GM12873 (cell line): ENCODE results near the gene C20orf204.

Source experiments
- TF ChIP-seq, protein P1 (sequence below): IDR thresholded peaks from 2 replicates; pipeline ENCODE4 v1.5.1; 2012; ENCODE audit warnings: low read depth, mild to moderate bottlenecking, moderate library complexity, low read length, control low read depth; ENCODE audit not compliant: insufficient read depth; ENCODE audit errors: missing control alignments

C20orf204 gene

DNA sequence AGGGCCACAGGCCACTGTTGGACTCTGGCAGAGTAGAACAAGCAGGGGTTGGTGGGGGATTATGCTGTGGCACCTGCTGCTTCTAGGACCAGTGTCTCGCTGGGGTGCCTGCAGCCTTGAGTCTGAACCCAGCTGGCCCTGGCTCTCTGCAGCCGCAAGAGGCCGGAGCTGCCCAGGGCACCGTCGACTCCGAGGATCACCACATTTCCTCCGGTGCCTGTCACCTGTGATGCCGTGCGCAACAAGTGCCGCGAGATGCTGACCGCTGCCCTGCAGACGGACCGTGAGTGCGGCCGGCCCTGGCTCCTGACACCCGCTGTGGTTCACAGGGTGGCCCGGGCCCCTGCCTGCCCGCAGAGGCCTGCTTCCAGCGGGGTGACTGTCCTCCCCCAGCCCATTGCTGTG lies 33.2 kb downstream of the C20orf204 start:
- TF ChIP-seq, protein P1, sequence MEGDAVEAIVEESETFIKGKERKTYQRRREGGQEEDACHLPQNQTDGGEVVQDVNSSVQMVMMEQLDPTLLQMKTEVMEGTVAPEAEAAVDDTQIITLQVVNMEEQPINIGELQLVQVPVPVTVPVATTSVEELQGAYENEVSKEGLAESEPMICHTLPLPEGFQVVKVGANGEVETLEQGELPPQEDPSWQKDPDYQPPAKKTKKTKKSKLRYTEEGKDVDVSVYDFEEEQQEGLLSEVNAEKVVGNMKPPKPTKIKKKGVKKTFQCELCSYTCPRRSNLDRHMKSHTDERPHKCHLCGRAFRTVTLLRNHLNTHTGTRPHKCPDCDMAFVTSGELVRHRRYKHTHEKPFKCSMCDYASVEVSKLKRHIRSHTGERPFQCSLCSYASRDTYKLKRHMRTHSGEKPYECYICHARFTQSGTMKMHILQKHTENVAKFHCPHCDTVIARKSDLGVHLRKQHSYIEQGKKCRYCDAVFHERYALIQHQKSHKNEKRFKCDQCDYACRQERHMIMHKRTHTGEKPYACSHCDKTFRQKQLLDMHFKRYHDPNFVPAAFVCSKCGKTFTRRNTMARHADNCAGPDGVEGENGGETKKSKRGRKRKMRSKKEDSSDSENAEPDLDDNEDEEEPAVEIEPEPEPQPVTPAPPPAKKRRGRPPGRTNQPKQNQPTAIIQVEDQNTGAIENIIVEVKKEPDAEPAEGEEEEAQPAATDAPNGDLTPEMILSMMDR, result no peak

DNA sequence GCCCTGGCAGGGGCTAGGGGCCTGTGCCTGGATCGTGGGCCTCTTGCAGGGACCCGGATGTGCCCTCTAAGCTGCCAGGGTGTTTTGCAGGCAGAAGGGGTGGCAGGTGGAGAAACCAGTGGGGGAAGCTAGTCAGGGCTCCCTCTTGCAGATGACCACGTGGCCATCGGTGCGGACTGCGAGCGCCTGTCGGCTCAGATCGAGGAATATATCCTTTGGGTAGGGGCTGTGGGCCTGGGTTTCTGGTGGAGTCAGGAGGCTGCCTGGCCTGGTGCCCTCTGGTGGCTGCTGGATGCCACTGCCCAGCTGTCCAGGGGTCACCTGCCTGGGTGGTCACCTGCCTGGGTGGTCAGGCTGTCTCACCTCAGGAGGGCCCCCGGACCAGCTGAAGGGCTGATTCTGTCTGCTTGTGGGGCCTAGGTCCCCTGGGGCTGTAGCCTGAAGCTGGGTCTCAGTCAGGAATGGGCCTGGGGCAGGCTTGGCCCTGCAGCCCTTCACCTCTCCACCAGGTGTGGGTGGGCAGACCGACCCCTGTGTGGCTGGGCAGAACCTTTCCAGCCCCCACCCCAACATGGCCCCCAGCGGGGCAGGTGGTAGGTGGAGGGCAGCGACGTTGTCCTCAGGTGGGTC lies 33.7 kb downstream of the C20orf204 start:
- TF ChIP-seq, protein P1, result peak; percentile 86

DNA sequence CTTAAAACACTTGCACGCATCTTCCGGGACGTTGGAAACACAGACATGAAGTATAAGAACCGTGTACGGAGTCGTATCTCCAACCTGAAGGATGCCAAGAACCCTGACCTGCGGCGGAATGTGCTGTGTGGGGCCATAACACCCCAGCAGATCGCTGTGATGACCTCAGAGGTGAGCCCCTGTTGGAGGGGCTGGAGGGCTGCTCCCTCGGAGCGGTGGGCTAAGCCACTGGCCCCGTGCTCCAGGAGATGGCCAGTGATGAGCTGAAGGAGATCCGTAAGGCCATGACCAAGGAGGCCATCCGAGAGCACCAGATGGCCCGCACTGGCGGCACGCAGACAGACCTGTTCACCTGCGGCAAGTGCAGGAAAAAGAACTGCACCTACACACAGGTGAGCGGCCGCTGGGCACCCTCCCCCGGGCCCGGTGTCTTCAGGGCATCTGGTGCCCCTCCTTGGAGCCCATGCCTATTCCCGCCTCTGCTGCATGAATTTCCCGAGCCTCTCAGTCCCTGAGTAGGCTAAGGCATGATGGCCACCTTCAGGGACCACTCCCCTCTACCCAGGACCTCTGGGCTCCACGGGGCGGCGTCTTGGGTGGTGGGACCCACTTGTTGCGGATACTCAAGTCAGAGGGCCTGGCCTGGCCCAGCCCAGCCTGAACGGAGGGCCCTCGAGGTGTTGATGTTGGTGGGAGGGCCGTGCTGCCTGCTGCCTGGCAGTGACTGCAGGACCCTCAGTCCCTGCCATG lies 34.4 kb downstream of the C20orf204 start:
- TF ChIP-seq, protein P1, result no peak

DNA sequence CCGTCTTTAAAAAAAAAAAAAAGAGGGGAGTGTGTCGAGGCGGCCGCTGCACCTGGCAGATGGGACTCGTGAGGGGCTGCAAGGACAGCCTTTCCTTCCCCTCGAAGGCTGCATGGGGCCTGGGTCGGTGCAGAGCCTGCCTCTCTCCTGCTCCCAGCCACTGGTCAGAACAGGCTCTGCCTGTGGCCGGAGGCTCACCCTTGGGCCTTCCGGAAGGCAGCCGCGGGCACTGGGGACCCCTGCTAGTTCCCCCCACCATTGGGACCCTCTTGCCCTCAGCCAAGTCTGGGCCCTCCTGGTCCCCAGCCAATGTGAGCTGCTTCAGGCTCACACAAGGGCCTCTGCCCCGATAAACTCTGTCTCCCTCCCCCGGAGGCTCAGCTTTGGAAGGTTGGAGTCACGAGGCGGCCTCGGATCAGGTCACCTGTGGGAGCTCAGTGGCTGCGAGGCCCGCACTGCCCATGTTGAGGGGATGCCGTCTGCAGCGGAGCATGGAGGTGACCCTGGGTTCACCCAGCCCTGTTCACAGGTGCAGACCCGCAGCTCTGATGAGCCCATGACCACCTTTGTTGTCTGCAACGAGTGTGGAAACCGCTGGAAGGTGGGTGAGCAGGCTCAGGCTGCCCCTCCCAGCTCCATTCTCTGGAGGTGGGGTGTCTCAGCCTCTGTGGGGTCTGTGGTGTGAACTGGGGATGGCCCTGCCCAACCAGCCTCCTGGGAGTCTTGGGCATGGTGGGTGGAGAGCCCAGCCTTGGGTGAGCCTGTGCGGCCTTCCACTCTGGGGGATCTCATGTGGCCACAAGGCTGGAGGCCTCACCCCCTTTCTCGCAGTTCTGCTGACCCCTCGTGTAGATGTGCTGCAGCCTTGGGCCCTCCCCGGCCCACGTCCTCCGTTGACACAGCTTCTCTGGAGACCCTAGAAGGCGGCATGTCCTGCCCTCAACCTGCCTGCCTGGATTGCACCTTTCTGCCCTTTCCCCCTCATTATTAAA lies 35.7 kb downstream of the C20orf204 start:
- TF ChIP-seq, protein P1, result no peak

DNA sequence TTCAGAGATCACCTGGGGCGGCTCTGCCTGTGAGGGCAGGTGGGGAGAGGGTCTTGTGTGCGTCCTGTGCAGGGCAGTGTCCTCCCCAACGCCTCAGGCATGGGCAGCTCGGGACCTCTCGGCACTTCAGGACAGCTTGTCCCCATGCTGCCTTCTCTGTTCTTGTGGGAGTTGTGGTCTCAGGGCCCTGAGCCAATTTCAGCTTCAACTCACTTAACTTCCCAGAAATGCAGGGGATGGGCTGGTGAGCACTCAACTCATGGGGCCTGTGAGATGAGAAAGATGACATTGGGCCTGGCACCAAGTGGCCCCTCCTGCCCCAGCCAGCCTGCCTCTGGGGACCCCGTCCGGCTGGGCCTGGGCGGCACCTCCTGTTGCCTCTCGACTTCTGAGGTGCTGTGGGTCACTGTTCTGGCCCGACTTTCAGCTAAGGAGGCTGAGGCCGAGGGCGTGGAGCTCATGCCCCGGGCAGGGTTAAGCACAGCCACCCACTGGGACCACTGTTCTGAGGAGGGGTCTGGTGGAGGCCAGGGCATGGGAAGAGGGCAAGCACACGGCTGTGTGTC lies 36.6 kb downstream of the C20orf204 start:
- TF ChIP-seq, protein P1, result no peak

DNA sequence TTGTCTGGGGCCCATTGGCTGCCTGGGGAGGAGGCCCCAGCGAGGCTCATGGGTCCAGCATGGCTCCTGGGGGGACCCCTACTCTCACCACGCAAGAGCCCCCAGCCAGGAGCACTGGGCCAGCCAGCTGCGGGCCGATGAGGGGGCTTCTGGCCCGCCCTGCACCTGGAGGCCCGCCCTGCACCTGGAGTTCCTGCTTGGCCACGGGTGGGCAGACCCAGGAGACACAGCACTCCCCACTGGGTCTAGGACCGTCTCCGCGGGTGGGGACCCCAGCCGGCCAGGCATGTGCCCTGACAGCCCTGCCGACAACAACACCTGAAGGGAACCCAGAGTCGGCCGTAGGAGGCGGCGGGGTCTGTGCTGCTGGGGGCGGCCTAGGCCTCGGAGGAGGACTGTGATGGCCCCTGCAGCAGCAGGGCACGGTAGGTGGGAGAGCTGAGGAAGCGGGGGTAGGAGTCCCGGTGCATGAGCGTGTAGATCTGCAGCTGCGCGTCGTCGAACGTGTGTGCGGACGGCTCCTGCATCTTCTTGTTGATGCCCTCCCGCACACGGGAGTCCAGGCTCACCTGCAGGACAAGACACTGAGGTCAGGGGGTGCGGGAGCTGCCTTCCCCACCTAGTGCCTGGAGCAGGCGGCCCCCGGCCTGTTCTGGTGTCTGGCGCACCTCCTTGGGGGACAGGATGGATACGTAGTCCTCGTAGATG lies 37.6 kb downstream of the C20orf204 start:
- TF ChIP-seq, protein P1, result no peak
